ENCODE data around the gene ZFP42.

GRCh38 chr4:187962926-187963325 lies 32.6 kb upstream of the ZFP42 start:
- TF ChIP-seq CTCF (IDR thresholded peaks at IDR 0.05; ENCODE audit: insufficient read depth, low read length) (no peak), POLR2AphosphoS5 (IDR thresholded peaks at IDR 0.05; ENCODE audit: low read depth) (no peak), SPI1 (IDR thresholded peaks at IDR 0.05; ENCODE audit: borderline replicate concordance, low read depth) (no peak), GABPA (IDR thresholded peaks at IDR 0.05; ENCODE audit: low read depth) (no peak)
